ENCODE results near the gene TP53BP1. TPM values are rescaled to one million over a fixed set of nuclear protein-coding genes. Genes with fewer than 3 reads are reported as not detected.

The TP53BP1 gene
- total and polyA plus RNA-seq, 9 donors = 33.9 to 49.9 (median 46.1) TPM

- WGBS (ENCODE audit: insufficient coverage) = 100% methylated on average over 1 of the region's 7 CpGs
- peaks cover 53% of the 10 kb centered on the region for H3K9me3 ChIP-seq (replicated peaks; ENCODE audit: control insufficient read depth, low read depth, low read length)
- no peak overlapping the region for H3K27ac ChIP-seq (ENCODE audit: low read length)
- H3K4me1 ChIP-seq (ENCODE audit: control insufficient read depth, insufficient read depth, low read length) = no peaks in the 10 kb centered on the region
- H3K27me3 ChIP-seq (ENCODE audit: control insufficient read depth, insufficient read depth, low read length) = no peaks in the 10 kb centered on the region
- peaks cover 60% of the 10 kb centered on the region for H3K36me3 ChIP-seq (ENCODE audit: control insufficient read depth, insufficient read depth, low read length)
- no peak for DNase-seq
- no peak overlapping the region for H3K4me3 ChIP-seq (ENCODE audit: low read length)
Measured at GRCh38 chr15:43361313-43361903, 131.5 kb downstream of the TP53BP1 start.

- 100% methylated on average over 1 of the region's 4 CpGs for WGBS (ENCODE audit: insufficient coverage)
- no peaks in the 10 kb centered on the region for H3K4me1 ChIP-seq (ENCODE audit: control insufficient read depth, insufficient read depth, low read length)
- DNase-seq = no peak
- peaks cover 54% of the 10 kb centered on the region for H3K36me3 ChIP-seq (ENCODE audit: control insufficient read depth, insufficient read depth, low read length)
- H3K4me3 ChIP-seq (ENCODE audit: low read length) = no peak overlapping the region
- H3K27ac ChIP-seq (ENCODE audit: low read length) = no peak overlapping the region
- no peaks in the 10 kb centered on the region for H3K27me3 ChIP-seq (ENCODE audit: control insufficient read depth, insufficient read depth, low read length)
- peaks cover 53% of the 10 kb centered on the region for H3K9me3 ChIP-seq (replicated peaks; ENCODE audit: control insufficient read depth, low read depth, low read length)
Measured at GRCh38 chr15:43360821-43361220, 132.1 kb downstream of the TP53BP1 start.

Other genes starting within 250 kb of the TP53BP1 start
- gene TGM5, start 226.2 kb downstream of the TP53BP1 start, total RNA-seq = 0.13 TPM
- under 1 TPM in 6 of 8 donors, not detected in 2; 0.05 to 0.12 (median 0.09) TPM for gene TGM5, start 226.2 kb downstream of the TP53BP1 start, polyA plus RNA-seq (ENCODE audit: insufficient read depth in 1 of 8, insufficient read length in 8 of 8, low replicate concordance in 1 of 8)
- gene TGM7, start 190.9 kb downstream of the TP53BP1 start, total RNA-seq = not detected
- not detected for gene TGM7, start 190.9 kb downstream of the TP53BP1 start, polyA plus RNA-seq (ENCODE audit: insufficient read depth in 1 of 8, insufficient read length in 8 of 8, low replicate concordance in 1 of 8)
- 7.5 TPM for gene LCMT2, start 162.6 kb downstream of the TP53BP1 start, total RNA-seq
- 1 to 10 TPM; 5.8 to 9.0 (median 7.1) TPM for gene LCMT2, start 162.6 kb downstream of the TP53BP1 start, polyA plus RNA-seq (ENCODE audit: insufficient read depth in 1 of 8, insufficient read length in 8 of 8, low replicate concordance in 1 of 8)
- gene ZSCAN29, start 122.1 kb downstream of the TP53BP1 start, total RNA-seq = 18.8 TPM
- 10 to 100 TPM; 10.4 to 18.7 (median 14.5) TPM for gene ZSCAN29, start 122.1 kb downstream of the TP53BP1 start, polyA plus RNA-seq (ENCODE audit: insufficient read depth in 1 of 8, insufficient read length in 8 of 8, low replicate concordance in 1 of 8)
- gene TUBGCP4, start 122.1 kb downstream of the TP53BP1 start, total RNA-seq = 7.0 TPM
- gene TUBGCP4, start 122.1 kb downstream of the TP53BP1 start, polyA plus RNA-seq (ENCODE audit: insufficient read depth in 1 of 8, insufficient read length in 8 of 8, low replicate concordance in 1 of 8) = 10 to 100 TPM in 7 of 8 donors, 1 to 10 TPM in 1; 9.4 to 14.4 (median 11.2) TPM
- gene MAP1A, start 24.5 kb upstream of the TP53BP1 start, total RNA-seq = 22.9 TPM
- gene MAP1A, start 24.5 kb upstream of the TP53BP1 start, polyA plus RNA-seq (ENCODE audit: insufficient read depth in 1 of 8, insufficient read length in 8 of 8, low replicate concordance in 1 of 8) = 10 to 100 TPM; 23.8 to 56.2 (median 43.6) TPM
- 6.1 TPM for gene PPIP5K1, start 97.1 kb upstream of the TP53BP1 start, total RNA-seq
- gene PPIP5K1, start 97.1 kb upstream of the TP53BP1 start, polyA plus RNA-seq (ENCODE audit: insufficient read depth in 1 of 8, insufficient read length in 8 of 8, low replicate concordance in 1 of 8) = 1 to 10 TPM; 5.9 to 9.9 (median 7.0) TPM
- gene CKMT1B, start 100.9 kb upstream of the TP53BP1 start, total RNA-seq = not detected
- 1 to 10 TPM in 1 of 8 donors, under 1 TPM in 1, not detected in 6; 0.34 to 1.4 TPM for gene CKMT1B, start 100.9 kb upstream of the TP53BP1 start, polyA plus RNA-seq (ENCODE audit: insufficient read depth in 1 of 8, insufficient read length in 8 of 8, low replicate concordance in 1 of 8)
- 0.09 TPM for gene STRC, start 125.6 kb upstream of the TP53BP1 start, total RNA-seq
- gene STRC, start 125.6 kb upstream of the TP53BP1 start, polyA plus RNA-seq (ENCODE audit: insufficient read depth in 1 of 8, insufficient read length in 8 of 8, low replicate concordance in 1 of 8) = 1 to 10 TPM in 1 of 8 donors, under 1 TPM in 7; 0.09 to 1.6 (median 0.38) TPM
- 0.93 TPM for gene CATSPER2, start 155.7 kb upstream of the TP53BP1 start, total RNA-seq
- 1 to 10 TPM in 6 of 8 donors, under 1 TPM in 2; 0.79 to 4.1 (median 1.3) TPM for gene CATSPER2, start 155.7 kb upstream of the TP53BP1 start, polyA plus RNA-seq (ENCODE audit: insufficient read depth in 1 of 8, insufficient read length in 8 of 8, low replicate concordance in 1 of 8)
- gene CKMT1A, start 200.7 kb upstream of the TP53BP1 start, total RNA-seq = not detected
- gene CKMT1A, start 200.7 kb upstream of the TP53BP1 start, polyA plus RNA-seq (ENCODE audit: insufficient read depth in 1 of 8, insufficient read length in 8 of 8, low replicate concordance in 1 of 8) = under 1 TPM in 3 of 8 donors, not detected in 5; 0.35 to 0.41 (median 0.38) TPM